Loucy (cell line): ENCODE results near the gene ZMAT5.

Experiments used
- H2AFZ ChIP-seq: fragments of 200-600 bp; sonication (generic); 2 replicates; pipeline ENCODE4 v1.6.0; 2016; ENCODE audit warnings: antibody characterized with exemption, mild to moderate bottlenecking, low read length, moderate library complexity
- H3F3A ChIP-seq: fragments of 200-600 bp; 2 replicates; pipeline ENCODE4 v1.6.0; 2016; ENCODE audit warnings: antibody characterized with exemption, low read depth, mild to moderate bottlenecking
- H3K27me3 ChIP-seq: fragments of 200-600 bp; sonication (generic); 2 replicates; pipeline ENCODE4 v1.6.1; 2014; ENCODE audit warnings: low read length, mild to moderate bottlenecking; ENCODE audit not compliant: insufficient read depth, poor library complexity, severe bottlenecking
- H3K36me3 ChIP-seq: fragments of 200-600 bp; sonication (generic); 2 replicates; pipeline ENCODE4 v1.6.1; 2016; ENCODE audit warnings: low read length; ENCODE audit not compliant: insufficient read depth
- H3K4me1 ChIP-seq: fragments of 200-600 bp; sonication (generic); 2 replicates; pipeline ENCODE4 v1.5.1; 2014; ENCODE audit warnings: low read length, mild to moderate bottlenecking; ENCODE audit not compliant: insufficient read depth, poor library complexity, severe bottlenecking
- H3K4me2 ChIP-seq: fragments of 200-600 bp; sonication (generic); 2 replicates; pipeline ENCODE4 v1.6.0; 2014; ENCODE audit warnings: antibody characterized with exemption, low read length, low read depth, mild to moderate bottlenecking; ENCODE audit not compliant: poor library complexity, severe bottlenecking
- H3K4me3 ChIP-seq: fragments of 200-600 bp; sonication (generic); 2 replicates; pipeline ENCODE4 v1.5.1; 2014; ENCODE audit warnings: low read length, mild to moderate bottlenecking, mixed read lengths; ENCODE audit not compliant: poor library complexity, severe bottlenecking
- H3K79me2 ChIP-seq: fragments of 200-600 bp; sonication (generic); 2 replicates; pipeline ENCODE4 v1.6.1; 2014; ENCODE audit warnings: low read length; ENCODE audit not compliant: insufficient read depth
- H3K9ac ChIP-seq: fragments of 200-600 bp; sonication (generic); 2 replicates; pipeline ENCODE4 v1.6.0; 2014; ENCODE audit warnings: mild to moderate bottlenecking, low read depth, low read length, moderate library complexity; ENCODE audit not compliant: poor library complexity, severe bottlenecking
- H3K9me2 ChIP-seq: fragments of 200-600 bp; sonication (generic); replicated peaks from 2 replicates; pipeline ENCODE4 v1.6.1; 2016; ENCODE audit warnings: low read depth, low read length, mixed read lengths
- H3K9me3 ChIP-seq: fragments of 200-600 bp; sonication (generic); 2 replicates; pipeline ENCODE4 v1.6.1; 2014; ENCODE audit warnings: mild to moderate bottlenecking, antibody characterized with exemption, low read length, low read depth; ENCODE audit not compliant: insufficient read depth
- H4K20me1 ChIP-seq: fragments of 200-600 bp; sonication (generic); 2 replicates; pipeline ENCODE4 v1.6.0; 2014; ENCODE audit warnings: antibody characterized with exemption, low read length, mild to moderate bottlenecking; ENCODE audit not compliant: insufficient read depth, poor library complexity, severe bottlenecking
- CTCF ChIP-seq: fragments of 200-600 bp; sonication (generic); conservative IDR thresholded peaks from 2 replicates; pipeline ENCODE4 v1.5.1; 2014; ENCODE audit warnings: mild to moderate bottlenecking, antibody characterized with exemption, low read length
- EZH2phosphoT487 ChIP-seq: fragments of 200-600 bp; IDR thresholded peaks from 2 replicates; pipeline ENCODE4 v1.6.1; 2018; ENCODE audit warnings: antibody characterized with exemption, mild to moderate bottlenecking, moderate library complexity, borderline replicate concordance

The ZMAT5 gene

GRCh38 chr22:29703569-29704195 lies 63.1 kb downstream of the ZMAT5 start:
- no peak overlapping the region for H3K4me2 ChIP-seq
- no peaks in the 10 kb centered on the region for H3K4me1 ChIP-seq
- no peak overlapping the region for H3K4me3 ChIP-seq

GRCh38 chr22:29702931-29703501 lies 63.8 kb downstream of the ZMAT5 start:
- Histone ChIP-seq H3K27me3 (no peaks in the 10 kb centered on the region), H3K36me3 (peaks cover 2% of the 10 kb centered on the region; the same call in 1 of the 2 replicates), H3K9ac (no peak overlapping the region), H3F3A (no peaks in the 10 kb centered on the region), H3K4me1 (no peaks in the 10 kb centered on the region), H3K4me3 (no peak overlapping the region), H4K20me1 (no peaks in the 10 kb centered on the region), H3K9me3 (no peaks in the 10 kb centered on the region), H2AFZ (no peak overlapping the region), H3K9me2 (no peaks in the 10 kb centered on the region), H3K4me2 (no peak overlapping the region), H3K79me2 (no peaks in the 10 kb centered on the region)
- no peak for TF ChIP-seq EZH2phosphoT487
- TF ChIP-seq CTCF = no peak

More at GRCh38 chr22:29703569-29704195, 63.1 kb downstream of the ZMAT5 start:
- Histone ChIP-seq H3K9me2 (no peaks in the 10 kb centered on the region), H3F3A (no peaks in the 10 kb centered on the region), H3K79me2 (no peaks in the 10 kb centered on the region), H3K9me3 (no peaks in the 10 kb centered on the region), H3K36me3 (no peaks in the 10 kb centered on the region), H4K20me1 (no peaks in the 10 kb centered on the region), H3K9ac (no peak overlapping the region), H2AFZ (no peak overlapping the region), H3K27me3 (no peaks in the 10 kb centered on the region)
- TF ChIP-seq CTCF (no peak), EZH2phosphoT487 (no peak)

DNA sequence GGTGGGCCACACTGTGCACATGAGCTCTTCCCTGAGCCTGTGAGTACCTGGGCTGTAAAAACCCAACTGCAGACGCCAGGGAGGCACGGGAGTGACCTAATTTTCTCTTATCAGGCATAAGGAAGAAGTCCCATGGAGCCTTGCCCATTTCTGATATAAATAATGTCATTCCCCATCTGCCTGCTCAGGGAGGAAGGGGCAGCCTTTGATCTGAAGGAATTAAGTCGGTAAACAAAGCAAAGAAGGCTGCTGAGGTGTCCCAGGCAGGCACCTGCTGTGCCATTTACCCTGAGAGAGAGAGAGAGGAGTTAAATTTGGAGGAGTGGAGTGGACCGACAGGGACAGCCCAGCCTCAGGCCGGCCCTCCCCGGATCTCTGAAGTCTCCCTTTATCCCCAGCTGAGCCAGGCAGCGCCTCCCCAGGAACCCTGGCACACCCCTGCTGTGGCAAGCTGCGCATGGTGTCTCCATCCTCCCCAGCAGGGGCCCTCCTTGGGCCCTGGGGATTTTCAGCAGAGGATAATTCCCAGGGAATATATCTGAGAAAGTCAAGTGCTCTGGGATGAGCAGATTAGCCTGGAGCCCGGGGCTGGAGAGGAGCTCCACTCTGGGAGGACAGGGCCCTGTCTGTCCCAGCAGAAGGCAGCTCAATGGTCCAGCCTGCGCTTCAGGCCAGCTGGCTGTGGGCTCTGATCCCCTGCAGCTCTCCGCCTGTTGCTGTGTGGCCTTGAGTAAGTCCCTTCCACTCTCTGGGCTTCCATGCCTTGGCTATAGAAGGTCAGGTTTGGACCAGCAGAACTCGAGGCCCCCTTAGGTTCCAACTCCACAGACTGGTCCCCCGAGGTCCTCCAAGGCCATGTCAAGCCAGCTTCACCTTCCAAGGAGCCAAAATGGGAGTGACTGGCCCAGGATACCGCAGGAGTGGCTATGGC lies 64.5 kb downstream of the ZMAT5 start:
- no peaks in the 10 kb centered on the region for H3K27me3 ChIP-seq
- peaks cover 9% of the 10 kb centered on the region; the same call in 1 of the 2 replicates for H3K36me3 ChIP-seq
- H3K4me2 ChIP-seq = no peak overlapping the region
- H3K9me2 ChIP-seq = no peaks in the 10 kb centered on the region
- no peaks in the 10 kb centered on the region for H3K4me1 ChIP-seq
- no peaks in the 10 kb centered on the region for H3K9me3 ChIP-seq
- no peaks in the 10 kb centered on the region for H3F3A ChIP-seq
- H4K20me1 ChIP-seq = no peaks in the 10 kb centered on the region
- no peaks in the 10 kb centered on the region for H3K79me2 ChIP-seq
- H3K4me3 ChIP-seq = no peak overlapping the region
- H2AFZ ChIP-seq = no peak overlapping the region
- TF ChIP-seq CTCF (no peak), EZH2phosphoT487 (no peak)
- H3K9ac ChIP-seq = no peak overlapping the region
